Thoracic aorta (tissue), 2 donors: ENCODE measurements around the gene CAPN7. TPM values are rescaled to one million over a fixed set of nuclear protein-coding genes. Genes with fewer than 3 reads are reported as not detected.

ENCODE experiments used
- ATAC-seq: fragments of 150-250 bp; one replicate; pipeline ENCODE4 v1.8.0; 2017; ENCODE audit warnings: low read depth; ENCODE audit not compliant: insufficient number of reproducible peaks, low FRiP score
- DNase-seq: peaks from one replicate; pipeline ENCODE4 v3.0.0-alpha.2; 2020; ENCODE audit warnings: low spot score
- H3K27ac ChIP-seq, 2 donors: fragments of 200-600 bp; sonication (generic); 1 replicate in 1 of 2; 2 replicates in 1 of 2; pipeline ENCODE4 v1.5.1; 2016; ENCODE audit warnings: mild to moderate bottlenecking in 2 of 2, moderate library complexity in 2 of 2
- H3K27me3 ChIP-seq: fragments of 200-600 bp; sonication (generic); replicated peaks from 2 replicates; pipeline ENCODE4 v1.6.0; 2016; ENCODE audit warnings: mild to moderate bottlenecking; ENCODE audit not compliant: insufficient read depth
- H3K36me3 ChIP-seq: fragments of 200-600 bp; sonication (generic); one replicate; pipeline ENCODE4 v1.5.1; 2016
- H3K4me1 ChIP-seq, 2 donors: fragments of 200-600 bp; sonication (generic); 1 replicate in 1 of 2; 2 replicates in 1 of 2; pipeline versions ENCODE4 v1.5.1 to v1.6.0; 2016; ENCODE audit warnings: low read depth in 2 of 2, mild to moderate bottlenecking in 1 of 2; ENCODE audit not compliant: control insufficient read depth in 1 of 2
- H3K4me3 ChIP-seq: fragments of 200-600 bp; sonication (generic); 2 replicates; pipeline ENCODE4 v1.5.1; 2016; ENCODE audit warnings: mild to moderate bottlenecking
- H3K9me3 ChIP-seq: fragments of 200-600 bp; sonication (generic); 2 replicates; pipeline ENCODE4 v1.5.1; 2016
- CTCF ChIP-seq: fragments of 200-600 bp; sonication (generic); IDR thresholded peaks from one replicate; pipeline ENCODE4 v1.5.1; 2019; ENCODE audit warnings: antibody characterized with exemption
- total RNA-seq, 2 donors: library from RNA; depleted of rRNA; stranded (reverse); fragments of >200 nt; gene quantifications; one replicate each; pipeline versions ENCODE4 v1.1.0 to v1.2.3, GENCODE V29; 2016

The CAPN7 gene
- total RNA-seq, 2 donors from 2014 or later = 40.1 to 73.8 TPM

GRCh38 chr3:15281817-15282216 lies 75.8 kb downstream of the CAPN7 start:
- no peaks in the 10 kb centered on the region for H3K9me3 ChIP-seq
- H3K27me3 ChIP-seq = no peaks in the 10 kb centered on the region
- no peak for TF ChIP-seq CTCF
- H3K4me3 ChIP-seq = no peak overlapping the region
- H3K36me3 ChIP-seq = no peaks in the 10 kb centered on the region
- H3K27ac ChIP-seq = no peak overlapping the region
- no peak for ATAC-seq
- DNase-seq = no peak
- peaks cover under 1 to 14% of the 10 kb centered on the region in 2 donors for H3K4me1 ChIP-seq

GRCh38 chr3:15283702-15284101 lies 77.7 kb downstream of the CAPN7 start:
- Histone ChIP-seq H3K27me3 (no peaks in the 10 kb centered on the region), H3K36me3 (no peaks in the 10 kb centered on the region), H3K9me3 (no peaks in the 10 kb centered on the region), H3K4me1 (peaks cover 10 to 31% of the 10 kb centered on the region in 2 donors), H3K4me3 (no peak overlapping the region), H3K27ac (no peak overlapping the region)
- no peak for TF ChIP-seq CTCF
- ATAC-seq (no peak), DNase-seq (no peak)

- Histone ChIP-seq H3K9me3 (no peaks in the 10 kb centered on the region), H3K4me3 (no peak overlapping the region), H3K27ac (no peak overlapping the region), H3K36me3 (no peaks in the 10 kb centered on the region), H3K4me1 (peaks cover 10 to 31% of the 10 kb centered on the region in 2 donors), H3K27me3 (no peaks in the 10 kb centered on the region)
- DNase-seq (no peak), ATAC-seq (no peak)
- no peak for TF ChIP-seq CTCF
These were observed 78.3 kb downstream of the CAPN7 start for GRCh38 chr3:15284121-15284889.

- H3K9me3 ChIP-seq = no peaks in the 10 kb centered on the region
- H3K36me3 ChIP-seq = no peaks in the 10 kb centered on the region
- TF ChIP-seq CTCF = no peak
- H3K4me1 ChIP-seq = peaks cover 15 to 43% of the 10 kb centered on the region in 2 donors
- peak overlapping the region in 1 of 2 donors; percentile 63 for H3K27ac ChIP-seq
- ATAC-seq (no peak), DNase-seq (no peak)
- no peaks in the 10 kb centered on the region for H3K27me3 ChIP-seq
- no peak overlapping the region for H3K4me3 ChIP-seq
These were observed 80.0 kb downstream of the CAPN7 start for GRCh38 chr3:15286022-15286421.

- no peak for TF ChIP-seq CTCF
- ATAC-seq = peak; percentile 87
- Histone ChIP-seq H3K9me3 (no peaks in the 10 kb centered on the region), H3K4me3 (peak overlapping the region; percentile 2), H3K27ac (peak overlapping the region; percentile 44 to 63), H3K27me3 (no peaks in the 10 kb centered on the region), H3K4me1 (peaks cover 32 to 60% of the 10 kb centered on the region in 2 donors), H3K36me3 (no peaks in the 10 kb centered on the region)
- DNase-seq = peak; percentile 35
These were observed 81.7 kb downstream of the CAPN7 start for GRCh38 chr3:15287565-15288330.
